Stimulated activated CD4-positive, alpha-beta T cell treated with anti-CD3 and anti-CD28 coated beads, Interleukin-2, amount 100 ng/mL, for 4 hours (primary cell): ENCODE measurements around the gene AXL.
"Not testable (repeated sequence)": the region's sequence is repeated elsewhere in the genome, so short reads cannot be mapped to it uniquely, and the experiment has no call there.

ENCODE experiments used
- DNase-seq: peaks from one replicate; pipeline ENCODE4 v3.0.0-alpha.2; 2020; ENCODE audit warnings: low read depth

AXL gene

DNA sequence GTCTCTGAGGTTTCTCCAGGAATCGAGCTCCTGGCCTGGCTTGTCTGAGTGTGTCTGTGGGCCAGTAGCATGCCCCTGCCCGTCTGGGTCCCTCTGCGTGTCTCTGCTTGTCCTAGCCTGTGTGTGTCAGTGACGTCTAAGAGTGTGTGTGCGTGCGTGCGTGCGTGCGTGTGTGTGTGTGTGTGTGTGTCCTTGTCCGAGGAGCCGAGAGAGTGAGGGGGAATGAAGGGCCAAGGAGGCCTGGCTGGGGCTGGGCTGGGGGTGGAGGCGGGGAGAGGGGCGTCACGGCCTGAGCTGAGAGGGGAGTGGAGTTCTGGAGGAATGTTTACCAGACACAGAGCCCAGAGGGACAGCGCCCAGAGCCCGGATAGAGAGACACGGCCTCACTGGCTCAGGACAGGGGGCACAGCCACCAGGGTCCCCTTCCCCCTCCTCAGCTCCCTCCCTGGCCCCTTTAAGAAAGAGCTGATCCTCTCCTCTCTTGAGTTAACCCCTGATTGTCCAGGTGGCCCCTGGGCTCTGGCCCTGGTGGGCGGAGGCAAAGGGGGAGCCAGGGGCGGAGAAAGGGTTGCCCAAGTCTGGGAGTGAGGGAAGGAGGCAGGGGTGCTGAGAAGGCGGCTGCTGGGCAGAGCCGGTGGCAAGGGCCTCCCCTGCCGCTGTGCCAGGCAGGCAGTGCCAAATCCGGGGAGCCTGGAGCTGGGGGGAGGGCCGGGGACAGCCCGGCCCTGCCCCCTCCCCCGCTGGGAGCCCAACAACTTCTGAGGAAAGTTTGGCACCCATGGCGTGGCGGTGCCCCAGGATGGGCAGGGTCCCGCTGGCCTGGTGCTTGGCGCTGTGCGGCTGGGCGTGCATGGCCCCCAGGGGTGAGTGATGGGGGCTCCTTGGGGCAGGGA, at the start of gene AXL:
Gene AXL (plus strand): TSS at position 609 of the 893 bp plus-strand sequence. CDS start 170 bp downstream, at position 779.
- DNase-seq: no peak

- no peak for DNase-seq
Measured at GRCh38 chr19:41172297-41173164, 46.5 kb upstream of the AXL start.

GRCh38 chr19:41174297-41174928, 44.6 kb upstream of the AXL start:
- DNase-seq: no peak

GRCh38 chr19:41175801-41176777, 42.9 kb upstream of the AXL start:
- DNase-seq: peak; percentile 26

- DNase-seq: not testable (repeated sequence)
Measured at GRCh38 chr19:41180173-41180572, 38.9 kb upstream of the AXL start.

- no peak for DNase-seq
Measured at GRCh38 chr19:41186971-41187883, 31.8 kb upstream of the AXL start.

DNA sequence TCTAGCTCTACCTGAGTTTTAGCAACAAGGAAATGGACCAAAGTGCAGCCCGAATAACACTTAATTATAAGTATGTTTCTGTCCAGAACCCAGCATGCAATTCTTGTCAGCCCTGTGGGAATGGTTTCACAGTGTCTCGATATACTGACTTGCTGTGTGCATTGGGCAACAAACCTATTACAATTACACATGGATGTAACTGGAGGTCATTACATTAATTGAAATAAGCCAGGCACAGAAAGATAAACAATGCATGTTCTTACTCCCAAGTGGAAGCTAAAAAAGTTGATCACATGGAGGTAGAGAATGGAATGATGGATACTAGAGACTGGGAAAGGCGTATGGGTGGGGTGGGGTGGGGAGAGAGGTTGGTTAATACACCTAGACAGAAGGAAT, 31.1 kb upstream of the AXL start:
- DNase-seq: no peak

DNA sequence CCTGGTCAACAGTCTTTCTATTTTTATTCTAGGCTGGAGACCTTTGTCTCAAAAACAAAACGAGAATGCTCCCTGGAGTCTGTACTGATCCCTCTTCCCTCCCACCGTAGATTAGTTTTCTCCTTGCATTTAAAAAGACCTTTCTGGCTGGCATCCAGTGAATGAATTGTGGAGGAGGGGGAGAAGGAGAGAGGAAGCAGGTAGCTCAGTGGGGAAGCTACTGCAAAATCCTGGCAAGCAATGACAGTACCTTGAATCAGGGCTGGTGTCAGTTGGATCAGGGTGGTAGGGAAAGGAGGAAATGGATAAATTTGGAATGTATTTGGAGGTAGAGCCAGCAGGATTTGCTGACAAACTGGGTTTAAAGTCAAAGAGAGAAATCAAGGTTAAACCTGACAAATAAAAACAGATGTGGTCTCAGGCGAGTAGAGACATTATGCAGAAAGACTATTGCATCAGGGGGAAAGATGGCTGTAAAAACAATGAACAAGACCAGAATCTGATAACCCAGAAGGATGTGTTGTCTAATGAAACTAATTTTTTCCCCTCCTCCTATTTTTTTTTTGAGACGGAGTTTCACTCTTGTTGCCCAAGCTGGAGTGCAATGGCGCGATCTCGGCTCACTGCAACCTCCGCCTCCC, 29.5 kb upstream of the AXL start:
- DNase-seq: no peak

DNA sequence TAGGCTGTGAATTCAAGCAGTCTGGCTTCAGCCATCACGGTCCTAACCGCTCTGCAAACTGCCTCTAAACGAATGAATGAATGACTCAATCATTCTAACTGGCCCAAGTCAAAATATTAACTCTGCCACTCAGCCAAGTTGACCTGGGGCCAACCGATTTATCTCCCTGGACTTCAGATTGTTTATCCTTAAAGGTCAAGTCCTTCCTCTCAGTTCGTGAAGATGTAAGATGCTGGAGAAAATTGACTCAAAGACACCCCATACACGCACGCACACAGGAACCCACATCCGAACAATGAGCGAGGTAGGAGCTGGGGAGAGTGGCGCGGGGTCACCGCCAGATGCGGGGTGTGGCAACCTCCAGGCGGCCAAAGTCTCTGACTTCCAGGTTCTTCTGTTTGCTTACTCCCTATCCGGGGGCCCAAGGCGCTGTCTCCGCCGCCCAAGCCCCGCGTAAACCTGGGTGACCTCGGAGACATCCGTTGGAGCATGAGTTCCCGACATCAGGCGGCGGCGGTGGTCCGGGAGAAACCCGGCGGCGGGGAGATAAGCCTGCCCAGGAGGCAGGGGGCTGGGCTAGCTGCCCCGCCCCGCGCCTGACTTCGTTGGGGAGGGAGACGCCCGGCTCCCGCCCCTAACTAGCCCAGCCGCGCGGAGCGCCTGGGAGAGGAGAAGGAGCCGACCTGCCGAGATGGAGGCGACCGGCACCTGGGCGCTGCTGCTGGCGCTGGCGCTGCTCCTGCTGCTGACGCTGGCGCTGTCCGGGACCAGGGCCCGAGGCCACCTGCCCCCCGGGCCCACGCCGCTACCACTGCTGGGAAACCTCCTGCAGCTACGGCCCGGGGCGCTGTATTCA, 26.2 kb upstream of the AXL start, which contains the start of gene CYP2S1:
Gene CYP2S1 (plus strand): TSS at position 646 of the 856 bp plus-strand sequence. CDS start 46 bp downstream, at position 692.
- no peak for DNase-seq

DNA sequence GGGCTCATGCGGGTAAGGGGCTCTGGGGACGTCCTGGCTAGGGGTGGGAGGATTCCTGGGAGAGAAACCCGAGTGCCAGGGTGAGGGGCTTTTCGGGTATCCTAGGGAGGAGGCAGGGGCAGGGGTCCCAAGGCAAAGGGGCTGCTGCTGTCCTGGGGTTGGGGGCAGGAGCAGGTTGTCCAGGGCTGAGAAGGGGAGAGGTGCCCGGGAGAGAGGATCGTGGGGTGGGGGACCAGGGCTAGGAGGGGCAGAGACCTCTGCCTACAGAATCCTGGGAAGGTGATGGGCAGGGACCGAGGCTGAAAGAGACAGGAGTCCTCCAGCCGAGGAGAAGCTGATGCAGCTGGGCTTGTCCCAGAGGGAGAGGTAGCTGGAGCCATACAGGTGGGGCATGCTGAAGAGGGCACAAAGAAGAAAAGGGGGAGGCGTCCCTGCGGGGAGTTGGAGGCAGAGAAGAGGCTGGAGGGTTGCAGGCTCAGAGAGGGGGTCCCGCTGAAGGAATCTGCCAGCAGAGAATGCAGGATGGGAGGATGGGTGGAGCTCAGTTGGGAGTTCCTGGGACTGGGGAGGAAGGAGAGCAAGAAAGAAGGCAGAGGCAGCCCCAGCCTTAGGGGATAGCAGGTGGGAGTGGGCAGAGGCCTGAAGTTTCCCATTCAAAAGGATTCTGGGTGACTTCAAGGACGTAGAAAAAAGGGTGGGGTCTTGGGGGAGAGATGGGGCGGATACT, 25.4 kb upstream of the AXL start:
- DNase-seq: no peak

GRCh38 chr19:41194157-41194552, 24.9 kb upstream of the AXL start:
- no peak for DNase-seq

DNA sequence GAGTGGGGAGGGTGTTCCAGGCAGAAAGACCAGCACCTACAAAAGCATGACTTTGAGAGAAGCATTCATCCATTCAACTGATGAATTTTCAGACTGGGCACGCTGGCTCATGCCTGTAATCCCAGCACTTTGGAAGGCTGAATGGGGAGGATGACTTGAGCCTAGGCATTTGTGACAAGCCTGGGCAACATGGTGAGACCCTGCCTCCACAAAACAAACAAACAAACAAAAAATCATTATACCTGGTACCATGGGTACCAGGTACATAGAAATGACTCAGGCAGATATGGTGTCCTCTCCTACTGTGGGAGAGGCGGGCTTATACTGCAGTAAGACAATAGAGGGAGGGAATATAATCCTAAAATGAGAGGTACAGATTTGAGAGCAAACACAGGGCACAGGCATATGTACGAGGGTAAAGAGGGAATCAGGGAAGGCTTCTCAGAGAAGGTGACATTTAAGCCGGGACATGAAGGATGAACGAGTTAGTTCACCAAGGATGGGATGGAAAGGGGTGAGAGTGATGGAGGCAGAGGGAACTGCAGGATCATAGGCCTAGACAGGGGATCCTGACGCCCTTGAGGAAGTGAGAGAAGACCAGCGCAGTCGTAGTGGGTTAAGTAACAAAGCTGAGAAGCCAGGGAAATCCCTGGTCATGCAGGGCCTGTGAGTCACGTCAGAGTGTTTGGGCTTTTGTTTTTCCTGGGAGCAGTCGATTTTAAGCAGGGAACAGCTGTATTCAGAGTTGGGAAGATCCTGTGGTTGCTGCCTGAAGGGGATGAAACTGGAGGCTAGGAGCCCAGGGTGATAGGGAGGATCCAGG, 23.1 kb upstream of the AXL start:
- DNase-seq: no peak

- DNase-seq: no peak
Measured at GRCh38 chr19:41198559-41198958, 20.5 kb upstream of the AXL start.

GRCh38 chr19:41203371-41203770, 15.7 kb upstream of the AXL start:
- no peak for DNase-seq

- DNase-seq: peak; percentile 78
Measured at GRCh38 chr19:41204338-41204737, 14.7 kb upstream of the AXL start.

DNA sequence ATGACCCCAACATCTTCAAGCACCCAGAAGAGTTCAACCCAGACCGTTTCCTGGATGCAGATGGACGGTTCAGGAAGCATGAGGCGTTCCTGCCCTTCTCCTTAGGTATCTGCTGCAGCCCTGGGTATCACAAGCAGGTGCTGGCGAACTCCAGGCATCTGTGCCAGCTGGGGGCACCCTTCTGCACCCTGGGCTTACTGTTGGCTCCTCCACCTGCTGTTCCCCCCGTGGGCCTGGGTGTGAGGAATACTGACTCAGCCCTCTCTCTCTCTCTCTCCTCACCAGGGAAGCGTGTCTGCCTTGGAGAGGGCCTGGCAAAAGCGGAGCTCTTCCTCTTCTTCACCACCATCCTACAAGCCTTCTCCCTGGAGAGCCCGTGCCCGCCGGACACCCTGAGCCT, 13.0 kb upstream of the AXL start:
- no peak for DNase-seq

DNA sequence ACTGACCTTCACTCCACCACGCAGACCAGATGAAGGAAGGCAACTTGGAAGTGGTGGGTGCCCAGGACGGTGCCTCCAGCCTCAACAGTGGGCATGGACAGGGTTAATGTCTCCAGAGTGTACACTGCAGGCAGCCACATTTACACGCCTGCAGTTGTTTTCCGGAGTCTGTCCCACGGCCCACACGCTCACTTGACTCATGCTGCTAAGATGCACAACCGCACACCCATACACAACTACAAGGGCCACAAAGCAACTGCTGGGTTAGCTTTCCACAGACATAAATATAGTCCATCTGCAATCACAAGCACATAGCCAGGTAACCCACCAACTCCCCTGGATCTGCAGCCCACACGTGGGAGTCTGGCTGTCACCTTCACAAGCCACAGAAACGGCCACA, 12.6 kb upstream of the AXL start:
- no peak for DNase-seq
